DOHH2 (cell line): ENCODE data around the gene ATP2C1.

ENCODE experiments used
- EZH2phosphoT487 ChIP-seq: fragments of 200-600 bp; sonication (generic); IDR thresholded peaks from 2 replicates; pipeline ENCODE4 v1.6.1; 2017; ENCODE audit warnings: borderline replicate concordance, mild to moderate bottlenecking, antibody characterized with exemption, low read length, moderate library complexity, mixed read lengths
- TF ChIP-seq, protein P1 (sequence below): fragments of 200-600 bp; sonication (generic); IDR thresholded peaks from one replicate; pipeline ENCODE4 v1.5.1; 2014; ENCODE audit warnings: antibody characterized with exemption, mild to moderate bottlenecking, low read depth, low read length; ENCODE audit not compliant: poor library complexity, severe bottlenecking

DNA sequence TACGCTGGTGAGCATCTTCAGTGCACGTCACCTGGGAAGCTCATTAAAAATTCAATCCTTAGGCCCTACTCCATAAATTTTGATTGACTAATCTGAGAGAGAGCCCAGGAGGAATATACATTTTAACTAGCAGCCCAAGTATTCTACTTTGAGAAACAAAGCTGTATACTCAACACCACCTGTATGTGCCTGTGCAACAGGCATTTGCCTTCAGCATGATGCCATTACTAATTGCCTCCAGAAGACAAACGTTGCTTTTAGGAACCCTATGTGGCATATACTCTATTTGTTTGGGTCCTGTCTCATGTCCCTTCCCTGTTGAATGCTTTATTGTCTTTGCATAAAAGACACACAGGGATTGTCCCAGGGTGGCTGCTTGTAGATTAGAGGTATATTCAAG is 125.1 kb downstream of the ATP2C1 start:
- TF ChIP-seq, protein P1, sequence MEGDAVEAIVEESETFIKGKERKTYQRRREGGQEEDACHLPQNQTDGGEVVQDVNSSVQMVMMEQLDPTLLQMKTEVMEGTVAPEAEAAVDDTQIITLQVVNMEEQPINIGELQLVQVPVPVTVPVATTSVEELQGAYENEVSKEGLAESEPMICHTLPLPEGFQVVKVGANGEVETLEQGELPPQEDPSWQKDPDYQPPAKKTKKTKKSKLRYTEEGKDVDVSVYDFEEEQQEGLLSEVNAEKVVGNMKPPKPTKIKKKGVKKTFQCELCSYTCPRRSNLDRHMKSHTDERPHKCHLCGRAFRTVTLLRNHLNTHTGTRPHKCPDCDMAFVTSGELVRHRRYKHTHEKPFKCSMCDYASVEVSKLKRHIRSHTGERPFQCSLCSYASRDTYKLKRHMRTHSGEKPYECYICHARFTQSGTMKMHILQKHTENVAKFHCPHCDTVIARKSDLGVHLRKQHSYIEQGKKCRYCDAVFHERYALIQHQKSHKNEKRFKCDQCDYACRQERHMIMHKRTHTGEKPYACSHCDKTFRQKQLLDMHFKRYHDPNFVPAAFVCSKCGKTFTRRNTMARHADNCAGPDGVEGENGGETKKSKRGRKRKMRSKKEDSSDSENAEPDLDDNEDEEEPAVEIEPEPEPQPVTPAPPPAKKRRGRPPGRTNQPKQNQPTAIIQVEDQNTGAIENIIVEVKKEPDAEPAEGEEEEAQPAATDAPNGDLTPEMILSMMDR: no peak
- no peak for TF ChIP-seq EZH2phosphoT487
